K562 (cell line): ENCODE data around the gene MYO10.

ENCODE experiments used
- MCM7 ChIP-seq, 2 experiments: fragments of 450-650 bp; IDR thresholded peaks; 2 replicates each; pipeline ENCODE4 v1.6.1; 2016 to 2018
- NFYB ChIP-seq: IDR thresholded peaks from 2 replicates; pipeline ENCODE4 v1.6.1; 2011; ENCODE audit warnings: mild to moderate bottlenecking, moderate library complexity; ENCODE audit not compliant: insufficient read length; ENCODE audit errors: extremely low read depth
- POLR2AphosphoS5 ChIP-seq: IDR thresholded peaks from 2 replicates; pipeline ENCODE4 v1.6.1; 2011; ENCODE audit warnings: mild to moderate bottlenecking, low read depth, low read length, moderate library complexity; ENCODE audit not compliant: control insufficient read depth, insufficient read depth
- TBP ChIP-seq: optimal IDR thresholded peaks from 2 replicates; pipeline ENCODE3; 2011; ENCODE audit warnings: low read depth, low read length, improper control_type of control experiment
- TF ChIP-seq, protein P1 (sequence below), 3 experiments: IDR thresholded peaks in 2 of 3; conservative IDR thresholded peaks in 1 of 3; 2 replicates each; pipeline ENCODE4 v1.5.1; 2011 to 2012; ENCODE audit warnings: low read length in 3 of 3, mild to moderate bottlenecking in 3 of 3, control low read depth in 2 of 3, improper control_type of control experiment in 1 of 3, inconsistent platforms in 1 of 3, low read depth in 1 of 3, mixed read lengths in 1 of 3, moderate library complexity in 1 of 3; ENCODE audit not compliant: insufficient read depth in 2 of 3
- TF ChIP-seq, protein P2 (sequence below): sonication (generic); formaldehyde crosslinking; IDR thresholded peaks from 2 replicates; pipeline ENCODE4 v1.8.0; 2022; ENCODE audit warnings: mild to moderate bottlenecking, missing genetic modification reagents

DNA sequence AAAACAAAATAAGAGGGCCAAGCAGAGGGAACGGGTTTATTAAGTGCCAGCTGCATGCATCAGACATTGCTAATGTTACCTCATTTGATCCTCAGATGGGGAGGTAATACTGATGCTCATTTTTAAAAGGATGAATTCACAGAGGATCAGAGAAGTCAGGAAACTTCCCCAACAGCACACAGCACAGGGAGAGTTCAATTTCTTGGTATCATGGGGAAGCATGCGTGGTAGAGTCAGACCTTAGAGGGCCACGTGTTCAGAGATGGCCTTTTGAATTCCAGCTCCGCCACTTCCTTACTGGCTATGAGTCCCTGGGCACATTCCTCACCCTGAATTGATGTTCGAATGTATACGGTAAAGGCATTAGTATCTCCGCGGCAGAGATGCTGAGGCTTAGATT is 108.3 kb downstream of the MYO10 start:
- TF ChIP-seq, protein P1, sequence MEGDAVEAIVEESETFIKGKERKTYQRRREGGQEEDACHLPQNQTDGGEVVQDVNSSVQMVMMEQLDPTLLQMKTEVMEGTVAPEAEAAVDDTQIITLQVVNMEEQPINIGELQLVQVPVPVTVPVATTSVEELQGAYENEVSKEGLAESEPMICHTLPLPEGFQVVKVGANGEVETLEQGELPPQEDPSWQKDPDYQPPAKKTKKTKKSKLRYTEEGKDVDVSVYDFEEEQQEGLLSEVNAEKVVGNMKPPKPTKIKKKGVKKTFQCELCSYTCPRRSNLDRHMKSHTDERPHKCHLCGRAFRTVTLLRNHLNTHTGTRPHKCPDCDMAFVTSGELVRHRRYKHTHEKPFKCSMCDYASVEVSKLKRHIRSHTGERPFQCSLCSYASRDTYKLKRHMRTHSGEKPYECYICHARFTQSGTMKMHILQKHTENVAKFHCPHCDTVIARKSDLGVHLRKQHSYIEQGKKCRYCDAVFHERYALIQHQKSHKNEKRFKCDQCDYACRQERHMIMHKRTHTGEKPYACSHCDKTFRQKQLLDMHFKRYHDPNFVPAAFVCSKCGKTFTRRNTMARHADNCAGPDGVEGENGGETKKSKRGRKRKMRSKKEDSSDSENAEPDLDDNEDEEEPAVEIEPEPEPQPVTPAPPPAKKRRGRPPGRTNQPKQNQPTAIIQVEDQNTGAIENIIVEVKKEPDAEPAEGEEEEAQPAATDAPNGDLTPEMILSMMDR (IDR thresholded peaks at IDR 0.05 in 2 of 3, conservative IDR thresholded peaks at IDR 0.05 in 1 of 3; ENCODE audit: insufficient read depth in 2 of 3, low read depth in 1 of 3, low read length in 3 of 3): no peak
- TF ChIP-seq MCM7 (IDR thresholded peaks at IDR 0.05) (no peak), TBP (no peak), NFYB (no peak), POLR2AphosphoS5 (no peak)
- TF ChIP-seq, protein P2, sequence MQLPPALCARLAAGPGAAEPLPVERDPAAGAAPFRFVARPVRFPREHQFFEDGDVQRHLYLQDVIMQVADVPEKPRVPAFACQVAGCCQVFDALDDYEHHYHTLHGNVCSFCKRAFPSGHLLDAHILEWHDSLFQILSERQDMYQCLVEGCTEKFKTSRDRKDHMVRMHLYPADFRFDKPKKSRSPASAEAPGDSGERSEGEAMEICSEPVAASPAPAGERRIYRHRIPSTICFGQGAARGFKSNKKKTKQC: no peak
